Small intestine (tissue), 7 donors: ENCODE data around the gene GHDC. TPM values are rescaled to one million over a fixed set of nuclear protein-coding genes. Genes with fewer than 3 reads are reported as not detected.
"Not testable (repeated sequence)": the region's sequence is repeated elsewhere in the genome, so short reads cannot be mapped to it uniquely, and the experiment has no call there.

Experiments used
- DNase-seq, 2 donors: peaks; one replicate each; pipeline versions ENCODE4 v3.0.0 to v3.0.0-alpha.2; 2013
- FAIRE-seq: peaks from 2 replicates; lab custom pipeline; 2012; peaks lifted over from hg19 to GRCh38; lab: Jason Lieb, UNC
- H3K27ac ChIP-seq, 3 donors: one replicate each; pipeline ENCODE4 v1.5.1; 2013; ENCODE audit warnings: low read length in 2 of 3, mild to moderate bottlenecking in 2 of 3, control low read depth in 1 of 3, inconsistent platforms in 1 of 3, low read depth in 1 of 3, moderate library complexity in 1 of 3
- H3K27me3 ChIP-seq, 3 donors: one replicate each; pipeline ENCODE4 v1.6.1; 2013; ENCODE audit warnings: low read length in 3 of 3, inconsistent platforms in 1 of 3; ENCODE audit not compliant: control insufficient read depth in 3 of 3, insufficient read depth in 3 of 3
- H3K36me3 ChIP-seq, 3 donors: one replicate each; pipeline ENCODE4 v1.6.1; 2013; ENCODE audit warnings: low read length in 3 of 3, inconsistent platforms in 1 of 3, low read depth in 1 of 3, mild to moderate bottlenecking in 1 of 3, moderate library complexity in 1 of 3; ENCODE audit not compliant: control insufficient read depth in 3 of 3, insufficient read depth in 2 of 3
- H3K4me1 ChIP-seq, 3 donors: one replicate each; pipeline ENCODE4 v1.6.1; 2013; ENCODE audit warnings: low read length in 2 of 3, inconsistent platforms in 1 of 3, low read depth in 1 of 3, mild to moderate bottlenecking in 1 of 3, moderate library complexity in 1 of 3; ENCODE audit not compliant: control insufficient read depth in 3 of 3, insufficient read depth in 2 of 3
- H3K4me3 ChIP-seq, 3 donors: one replicate each; pipeline ENCODE4 v1.5.1; 2013; ENCODE audit warnings: low read length in 3 of 3, control low read depth in 1 of 3, inconsistent platforms in 1 of 3, low read depth in 1 of 3, mild to moderate bottlenecking in 1 of 3, moderate library complexity in 1 of 3
- H3K9me3 ChIP-seq, 2 donors: one replicate each; pipeline ENCODE4 v1.6.1; 2013; ENCODE audit warnings: low read depth in 1 of 2, low read length in 1 of 2; ENCODE audit not compliant: control insufficient read depth in 2 of 2, insufficient read depth in 1 of 2
- WGBS, 3 donors: extraction: QIAGEN DNeasy Blood & Tissue Kit; methylation state at CpG; one replicate each; pipeline ENCODE4 v1.1.7; 2013; 5-methylcytosine and 5-hydroxymethylcytosine counted together
- polyA plus RNA-seq, 4 donors: library from polyadenylated mRNA; stranded (reverse) in 3 of 4; unstranded in 1 of 4; fragments of 200-250 nt in 3 of 4; fragments of 120-200 nt in 1 of 4; gene quantifications; one replicate each; pipeline versions ENCODE4 v1.2.1 to v1.2.3, GENCODE V29; 2013
- donor health status: healthy with polysubstance abuse.
- donor health status: control.
- donor health status: control.
- donor health status: Bipolar disorder and iron deficiency.
- donor health status: healthy.

The GHDC gene
- polyA plus RNA-seq, 4 donors, result 10.5 to 35.1 (median 20.3) TPM

DNA sequence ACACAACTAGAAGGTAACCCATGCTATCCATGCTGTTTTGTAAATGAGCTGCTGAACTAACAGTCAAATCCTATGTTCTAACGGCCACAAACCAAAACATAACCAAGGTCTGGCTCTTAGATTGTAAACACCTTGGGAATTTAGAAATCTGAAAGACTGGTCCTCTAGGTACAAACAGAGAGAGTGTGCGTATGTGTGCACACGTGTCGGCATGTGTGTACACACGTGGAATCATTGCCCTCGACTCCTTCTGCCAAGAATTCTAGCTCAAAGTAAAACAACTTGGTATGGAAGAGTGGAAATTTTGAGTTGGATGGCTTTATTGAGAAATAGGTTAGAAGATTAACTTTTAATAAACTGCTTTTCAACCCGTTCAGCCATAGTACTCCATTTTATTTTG, 18.1 kb upstream of the GHDC start:
- FAIRE-seq (no peak), DNase-seq (no peak)
- Histone ChIP-seq H3K4me1 (no peaks in the 10 kb centered on the region), H3K9me3 (no peaks in the 10 kb centered on the region), H3K36me3 (peaks cover 2 to 74% (median 9%) of the 10 kb centered on the region in 3 donors), H3K27ac (peak overlapping the region in 1 of 3 donors; percentile 73), H3K27me3 (no peaks in the 10 kb centered on the region), H3K4me3 (no peak overlapping the region)
- 79 to 85% (median 80%) methylated on average over 7 of the region's 7 CpGs for WGBS, 3 donors

DNA sequence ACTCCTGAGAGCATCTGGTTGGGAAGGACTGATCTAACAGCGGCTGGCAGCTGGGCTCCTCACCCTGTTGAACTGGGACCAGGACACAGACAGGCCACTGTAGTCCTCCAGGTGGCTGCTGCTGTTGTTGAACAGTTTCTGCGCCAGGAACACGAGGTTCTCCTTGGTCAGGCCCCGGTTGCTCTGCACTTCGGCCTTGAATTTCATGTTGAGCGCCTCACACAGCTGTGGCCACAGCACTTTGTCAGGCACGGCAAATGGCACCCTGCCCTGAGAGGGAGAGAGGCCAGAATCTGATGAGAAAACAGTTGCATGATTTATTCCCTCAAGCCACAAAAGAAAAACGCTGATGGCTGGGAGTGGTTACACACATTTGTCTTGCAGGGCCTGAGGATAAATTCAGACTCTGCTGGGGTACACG, 17.6 kb upstream of the GHDC start:
- H3K4me3 ChIP-seq, H3K9me3 ChIP-seq, H3K4me1 ChIP-seq, DNase-seq, FAIRE-seq, H3K27me3 ChIP-seq: not testable (repeated sequence)
- WGBS, 3 donors, result 63 to 78% (median 67%) methylated on average over 7 to 9 of the region's 9 CpGs
- Histone ChIP-seq H3K27ac (peak overlapping the region in 1 of 3 donors; percentile 73), H3K36me3 (peaks cover 2 to 71% (median 6%) of the 10 kb centered on the region in 3 donors)

GRCh38 chr17:42210046-42210445, 15.8 kb upstream of the GHDC start:
- no peak overlapping the region for H3K4me3 ChIP-seq
- FAIRE-seq (no peak), DNase-seq (no peak)
- H3K4me1 ChIP-seq, result no peaks in the 10 kb centered on the region
- 91 to 95% (median 93%) methylated on average over 6 of the region's 6 CpGs for WGBS, 3 donors
- H3K27ac ChIP-seq, result no peak overlapping the region
- no peaks in the 10 kb centered on the region for H3K27me3 ChIP-seq
- no peaks in the 10 kb centered on the region for H3K9me3 ChIP-seq
- peaks cover 2 to 74% (median 6%) of the 10 kb centered on the region in 3 donors for H3K36me3 ChIP-seq

DNA sequence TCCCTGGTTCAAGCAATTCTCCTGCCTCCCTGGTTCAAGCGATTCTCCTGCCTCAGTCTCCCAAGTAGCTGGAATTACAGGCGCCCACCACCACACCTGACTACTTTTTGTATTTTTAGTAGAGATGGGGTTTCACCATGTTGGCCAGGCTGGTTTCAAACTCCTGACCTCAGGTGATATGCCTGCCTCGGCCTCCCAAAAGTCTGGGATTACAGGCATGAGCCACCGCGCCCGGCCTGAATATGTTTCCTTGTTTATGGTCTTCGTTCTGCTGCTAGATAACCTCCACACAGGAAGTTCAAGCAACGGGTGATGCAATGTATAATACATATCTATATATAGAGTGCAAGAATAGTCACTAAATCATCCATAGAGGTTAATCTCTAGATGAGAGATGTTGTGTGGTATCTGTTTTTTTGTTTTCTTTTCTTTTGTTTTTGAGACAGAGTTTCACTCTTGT, 11.9 kb upstream of the GHDC start:
- not testable (repeated sequence) for H3K27ac ChIP-seq, H3K9me3 ChIP-seq, H3K4me1 ChIP-seq, FAIRE-seq, H3K4me3 ChIP-seq, H3K27me3 ChIP-seq, DNase-seq
- H3K36me3 ChIP-seq, result peaks cover 2 to 78% (median 6%) of the 10 kb centered on the region in 3 donors
- 74 to 88% (median 79%) methylated on average over 8 of the region's 8 CpGs for WGBS, 3 donors

DNA sequence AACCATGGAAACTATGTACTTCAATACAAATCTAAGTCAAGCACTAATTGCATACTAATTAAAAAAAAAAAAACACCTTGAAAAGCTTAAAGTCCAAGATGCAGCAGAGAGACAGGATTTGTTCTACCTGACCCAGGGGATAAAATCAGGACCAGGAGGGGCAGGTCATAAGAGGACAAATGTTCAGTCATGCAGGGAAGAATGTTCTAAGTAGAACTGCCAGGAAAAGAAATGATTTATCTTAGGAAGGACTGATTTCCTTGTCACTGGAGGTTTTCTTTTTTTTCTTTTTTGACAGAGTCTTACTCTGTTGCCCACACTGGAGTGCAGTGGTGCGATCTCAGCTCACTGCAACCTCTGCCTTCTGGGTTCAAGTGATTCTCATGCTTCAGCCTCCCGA, 9.1 kb upstream of the GHDC start:
- FAIRE-seq (no peak), DNase-seq (peak in 1 of 2 donors; percentile 18)
- Histone ChIP-seq H3K4me3 (no peak overlapping the region), H3K27ac (no peak overlapping the region), H3K4me1 (peaks cover 0 to 20% (median 0%) of the 10 kb centered on the region in 3 donors), H3K27me3 (no peaks in the 10 kb centered on the region), H3K36me3 (peaks cover 0 to 76% (median 6%) of the 10 kb centered on the region in 3 donors), H3K9me3 (no peaks in the 10 kb centered on the region)
- WGBS, 3 donors, result 95 to 100% (median 96%) methylated on average over 2 of the region's 2 CpGs

DNA sequence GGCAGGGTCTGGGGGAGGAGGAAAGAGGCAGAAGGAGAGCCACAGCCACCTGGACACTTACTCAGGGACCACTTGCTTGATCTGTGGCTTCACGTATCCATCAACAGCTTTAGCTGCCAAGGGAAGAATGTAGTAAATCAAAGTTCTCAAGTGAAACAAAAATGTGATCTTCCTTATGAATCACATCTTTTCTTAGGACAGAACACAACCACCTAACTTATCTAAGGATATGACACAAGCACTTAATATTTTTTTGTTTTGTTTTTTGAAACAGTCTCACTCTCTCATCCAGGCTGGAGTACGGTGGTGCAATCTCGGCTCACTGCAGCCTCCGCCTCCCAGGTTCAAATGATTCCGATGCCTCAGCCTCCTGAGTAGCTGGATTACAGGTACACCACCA, 8.4 kb upstream of the GHDC start:
- Histone ChIP-seq H3K27me3 (no peaks in the 10 kb centered on the region), H3K4me1 (peaks cover 0 to 20% (median 0%) of the 10 kb centered on the region in 3 donors), H3K27ac (no peak overlapping the region), H3K36me3 (peaks cover 0 to 70% (median 6%) of the 10 kb centered on the region in 3 donors), H3K4me3 (no peak overlapping the region), H3K9me3 (no peaks in the 10 kb centered on the region)
- no peak for FAIRE-seq
- no peak for DNase-seq
- WGBS, 3 donors, result 95 to 97% (median 97%) methylated on average over 5 of the region's 5 CpGs

DNA sequence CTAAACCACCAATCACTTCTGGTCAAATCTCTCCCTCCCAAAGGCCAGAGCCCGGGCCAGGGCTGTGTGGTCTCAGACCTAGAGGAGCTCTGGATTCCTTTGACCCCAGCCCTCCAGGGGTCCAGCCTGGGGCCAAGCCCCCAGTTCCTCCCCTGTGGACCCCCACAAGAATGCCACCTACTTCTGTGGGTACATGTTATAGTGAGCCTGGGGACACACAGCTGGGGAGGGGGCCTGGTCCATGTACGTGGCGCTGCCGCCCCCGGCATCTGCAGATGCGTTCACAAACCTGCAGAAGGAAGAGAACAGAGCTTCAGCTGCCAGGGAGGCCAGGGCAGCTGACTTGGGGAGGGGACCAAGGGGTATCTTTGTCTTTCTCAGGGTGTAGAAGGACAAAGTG, 7.9 kb upstream of the GHDC start:
- peaks cover 0 to 70% (median 6%) of the 10 kb centered on the region in 3 donors for H3K36me3 ChIP-seq
- H3K4me1 ChIP-seq, result peaks cover 0 to 20% (median 0%) of the 10 kb centered on the region in 3 donors
- H3K27me3 ChIP-seq, result no peaks in the 10 kb centered on the region
- H3K27ac ChIP-seq, result no peak overlapping the region
- H3K4me3 ChIP-seq, result no peak overlapping the region
- WGBS, 3 donors, result 95 to 98% (median 97%) methylated on average over 6 of the region's 6 CpGs
- no peak for DNase-seq
- no peaks in the 10 kb centered on the region for H3K9me3 ChIP-seq
- FAIRE-seq, result no peak

GRCh38 chr17:42201458-42201772, 7.1 kb upstream of the GHDC start:
- no peaks in the 10 kb centered on the region for H3K9me3 ChIP-seq
- 75 to 86% (median 79%) methylated on average over 10 of the region's 10 CpGs for WGBS, 3 donors
- H3K27me3 ChIP-seq, result no peaks in the 10 kb centered on the region
- peak overlapping the region in 1 of 3 donors; percentile 60 for H3K27ac ChIP-seq
- FAIRE-seq (no peak), DNase-seq (no peak)
- peaks cover 0 to 64% (median 6%) of the 10 kb centered on the region in 3 donors for H3K36me3 ChIP-seq
- no peak overlapping the region for H3K4me3 ChIP-seq
- peaks cover 0 to 20% (median 0%) of the 10 kb centered on the region in 3 donors for H3K4me1 ChIP-seq
